ENCODE measurements around the gene RFNG. TPM values are rescaled to one million over a fixed set of nuclear protein-coding genes. Genes with fewer than 3 reads are reported as not detected.

The RFNG gene
- polyA plus RNA-seq, 4 donors: 35.4 to 43.8 (median 39.2) TPM

GRCh38 chr17:82081546-82081945 lies 29.9 kb upstream of the RFNG start:
- H3K9me3 ChIP-seq (ENCODE audit: control insufficient read depth in 2 of 2, insufficient read depth in 1 of 2, low read depth in 1 of 2, low read length in 1 of 2): no peaks in the 10 kb centered on the region
- DNase-seq (no peak), FAIRE-seq (no peak)
- H3K4me3 ChIP-seq (ENCODE audit: low read depth in 1 of 3, low read length in 3 of 3): no peak overlapping the region
- WGBS, 3 donors: 93 to 99% (median 96%) methylated on average over 17 to 20 of the region's 20 CpGs
- H3K27ac ChIP-seq (ENCODE audit: low read depth in 1 of 3, low read length in 2 of 3): no peak overlapping the region
- no peaks in the 10 kb centered on the region for H3K4me1 ChIP-seq (ENCODE audit: control insufficient read depth in 3 of 3, insufficient read depth in 2 of 3, low read depth in 1 of 3, low read length in 2 of 3)
- H3K27me3 ChIP-seq (ENCODE audit: control insufficient read depth in 3 of 3, insufficient read depth in 3 of 3, low read length in 3 of 3): no peaks in the 10 kb centered on the region
- H3K36me3 ChIP-seq (ENCODE audit: control insufficient read depth in 3 of 3, insufficient read depth in 2 of 3, low read depth in 1 of 3, low read length in 3 of 3): peaks cover 43 to 91% (median 44%) of the 10 kb centered on the region in 3 donors

GRCh38 chr17:82080789-82081464 lies 29.3 kb upstream of the RFNG start:
- no peak for FAIRE-seq

GRCh38 chr17:82080048-82080788 lies 28.6 kb upstream of the RFNG start:
- no peaks in the 10 kb centered on the region for H3K27me3 ChIP-seq (ENCODE audit: control insufficient read depth in 3 of 3, insufficient read depth in 3 of 3, low read length in 3 of 3)
- no peaks in the 10 kb centered on the region for H3K4me1 ChIP-seq (ENCODE audit: control insufficient read depth in 3 of 3, insufficient read depth in 2 of 3, low read depth in 1 of 3, low read length in 2 of 3)
- no peak overlapping the region for H3K4me3 ChIP-seq (ENCODE audit: low read depth in 1 of 3, low read length in 3 of 3)
- no peak overlapping the region for H3K27ac ChIP-seq (ENCODE audit: low read depth in 1 of 3, low read length in 2 of 3)
- H3K36me3 ChIP-seq (ENCODE audit: control insufficient read depth in 3 of 3, insufficient read depth in 2 of 3, low read depth in 1 of 3, low read length in 3 of 3): peaks cover 33 to 78% (median 34%) of the 10 kb centered on the region in 3 donors
- no peaks in the 10 kb centered on the region for H3K9me3 ChIP-seq (ENCODE audit: control insufficient read depth in 2 of 2, insufficient read depth in 1 of 2, low read depth in 1 of 2, low read length in 1 of 2)
- 90 to 96% (median 91%) methylated on average over 33 to 36 of the region's 36 CpGs for WGBS, 3 donors
- FAIRE-seq (no peak), DNase-seq (no peak)

More at GRCh38 chr17:82080789-82081464, 29.3 kb upstream of the RFNG start:
- Histone ChIP-seq H3K36me3 (ENCODE audit: control insufficient read depth in 3 of 3, insufficient read depth in 2 of 3, low read depth in 1 of 3, low read length in 3 of 3) (peaks cover 39 to 85% (median 41%) of the 10 kb centered on the region in 3 donors), H3K4me1 (ENCODE audit: control insufficient read depth in 3 of 3, insufficient read depth in 2 of 3, low read depth in 1 of 3, low read length in 2 of 3) (no peaks in the 10 kb centered on the region), H3K27ac (ENCODE audit: low read depth in 1 of 3, low read length in 2 of 3) (no peak overlapping the region), H3K9me3 (ENCODE audit: control insufficient read depth in 2 of 2, insufficient read depth in 1 of 2, low read depth in 1 of 2, low read length in 1 of 2) (no peaks in the 10 kb centered on the region), H3K27me3 (ENCODE audit: control insufficient read depth in 3 of 3, insufficient read depth in 3 of 3, low read length in 3 of 3) (no peaks in the 10 kb centered on the region), H3K4me3 (ENCODE audit: low read depth in 1 of 3, low read length in 3 of 3) (no peak overlapping the region)
- 95 to 96% (median 96%) methylated on average over 44 of the region's 44 CpGs for WGBS, 3 donors
- DNase-seq: no peak

GRCh38 chr17:82079001-82079677 lies 27.5 kb upstream of the RFNG start:
- no peak for FAIRE-seq

GRCh38 chr17:82078433-82078832 lies 26.8 kb upstream of the RFNG start:
- Histone ChIP-seq H3K36me3 (ENCODE audit: control insufficient read depth in 3 of 3, insufficient read depth in 2 of 3, low read depth in 1 of 3, low read length in 3 of 3) (peaks cover 25 to 60% (median 30%) of the 10 kb centered on the region in 3 donors), H3K4me3 (ENCODE audit: low read depth in 1 of 3, low read length in 3 of 3) (no peak overlapping the region), H3K27ac (ENCODE audit: low read depth in 1 of 3, low read length in 2 of 3) (no peak overlapping the region), H3K9me3 (ENCODE audit: control insufficient read depth in 2 of 2, insufficient read depth in 1 of 2, low read depth in 1 of 2, low read length in 1 of 2) (no peaks in the 10 kb centered on the region), H3K4me1 (ENCODE audit: control insufficient read depth in 3 of 3, insufficient read depth in 2 of 3, low read depth in 1 of 3, low read length in 2 of 3) (no peaks in the 10 kb centered on the region), H3K27me3 (ENCODE audit: control insufficient read depth in 3 of 3, insufficient read depth in 3 of 3, low read length in 3 of 3) (no peaks in the 10 kb centered on the region)
- no peak for DNase-seq
- WGBS, 3 donors: 90 to 92% (median 90%) methylated on average over 18 of the region's 18 CpGs
- no peak for FAIRE-seq

More at GRCh38 chr17:82079001-82079677, 27.5 kb upstream of the RFNG start:
- DNase-seq: no peak
- Histone ChIP-seq H3K36me3 (ENCODE audit: control insufficient read depth in 3 of 3, insufficient read depth in 2 of 3, low read depth in 1 of 3, low read length in 3 of 3) (peaks cover 30 to 67% (median 31%) of the 10 kb centered on the region in 3 donors), H3K4me3 (ENCODE audit: low read depth in 1 of 3, low read length in 3 of 3) (no peak overlapping the region), H3K27me3 (ENCODE audit: control insufficient read depth in 3 of 3, insufficient read depth in 3 of 3, low read length in 3 of 3) (no peaks in the 10 kb centered on the region), H3K27ac (ENCODE audit: low read depth in 1 of 3, low read length in 2 of 3) (no peak overlapping the region), H3K4me1 (ENCODE audit: control insufficient read depth in 3 of 3, insufficient read depth in 2 of 3, low read depth in 1 of 3, low read length in 2 of 3) (no peaks in the 10 kb centered on the region), H3K9me3 (ENCODE audit: control insufficient read depth in 2 of 2, insufficient read depth in 1 of 2, low read depth in 1 of 2, low read length in 1 of 2) (no peaks in the 10 kb centered on the region)
- WGBS, 3 donors: 93 to 94% (median 94%) methylated on average over 38 to 47 of the region's 47 CpGs

GRCh38 chr17:82077617-82078358 lies 26.2 kb upstream of the RFNG start:
- peaks cover 19 to 54% (median 25%) of the 10 kb centered on the region in 3 donors for H3K36me3 ChIP-seq (ENCODE audit: control insufficient read depth in 3 of 3, insufficient read depth in 2 of 3, low read depth in 1 of 3, low read length in 3 of 3)
- no peaks in the 10 kb centered on the region for H3K27me3 ChIP-seq (ENCODE audit: control insufficient read depth in 3 of 3, insufficient read depth in 3 of 3, low read length in 3 of 3)
- DNase-seq (peak in 1 of 2 donors; percentile 52), FAIRE-seq (no peak)
- no peaks in the 10 kb centered on the region for H3K9me3 ChIP-seq (ENCODE audit: control insufficient read depth in 2 of 2, insufficient read depth in 1 of 2, low read depth in 1 of 2, low read length in 1 of 2)
- H3K27ac ChIP-seq (ENCODE audit: low read depth in 1 of 3, low read length in 2 of 3): no peak overlapping the region
- 56 to 67% (median 65%) methylated on average over 28 of the region's 28 CpGs for WGBS, 3 donors
- H3K4me1 ChIP-seq (ENCODE audit: control insufficient read depth in 3 of 3, insufficient read depth in 2 of 3, low read depth in 1 of 3, low read length in 2 of 3): no peaks in the 10 kb centered on the region
- H3K4me3 ChIP-seq (ENCODE audit: low read depth in 1 of 3, low read length in 3 of 3): no peak overlapping the region

GRCh38 chr17:82076785-82077591 lies 25.4 kb upstream of the RFNG start:
- H3K4me3 ChIP-seq (ENCODE audit: low read depth in 1 of 3, low read length in 3 of 3): no peak overlapping the region
- FAIRE-seq (no peak), DNase-seq (no peak)
- no peak overlapping the region for H3K27ac ChIP-seq (ENCODE audit: low read depth in 1 of 3, low read length in 2 of 3)
- peaks cover 12 to 46% (median 19%) of the 10 kb centered on the region in 3 donors for H3K36me3 ChIP-seq (ENCODE audit: control insufficient read depth in 3 of 3, insufficient read depth in 2 of 3, low read depth in 1 of 3, low read length in 3 of 3)
- 81 to 82% (median 81%) methylated on average over 20 to 21 of the region's 21 CpGs for WGBS, 3 donors
- H3K9me3 ChIP-seq (ENCODE audit: control insufficient read depth in 2 of 2, insufficient read depth in 1 of 2, low read depth in 1 of 2, low read length in 1 of 2): no peaks in the 10 kb centered on the region
- no peaks in the 10 kb centered on the region for H3K27me3 ChIP-seq (ENCODE audit: control insufficient read depth in 3 of 3, insufficient read depth in 3 of 3, low read length in 3 of 3)
- H3K4me1 ChIP-seq (ENCODE audit: control insufficient read depth in 3 of 3, insufficient read depth in 2 of 3, low read depth in 1 of 3, low read length in 2 of 3): no peaks in the 10 kb centered on the region

Data from small intestine (tissue), 7 donors.